Endothelial cell of umbilical vein (primary cell): ENCODE measurements around the gene WASHC2C.
"Not testable (repeated sequence)": the region's sequence is repeated elsewhere in the genome, so short reads cannot be mapped to it uniquely, and the experiment has no call there.

Experiments used
- CTCF ChIP-seq, 2 donors: IDR thresholded peaks; 1 replicate in 1 of 2; 2 replicates in 1 of 2; pipeline ENCODE4 v1.5.1; 2011; ENCODE audit warnings: low read length in 2 of 2, mild to moderate bottlenecking in 2 of 2, moderate library complexity in 2 of 2, control low read depth in 1 of 2, inconsistent platforms in 1 of 2, low read depth in 1 of 2; ENCODE audit not compliant: insufficient read depth in 1 of 2; ENCODE audit errors: extremely low read depth in 1 of 2
- EZH2 ChIP-seq: IDR thresholded peaks from 2 replicates; pipeline ENCODE4 v1.6.1; 2012; ENCODE audit warnings: borderline replicate concordance, low read depth, mild to moderate bottlenecking, moderate library complexity, low read length, inconsistent platforms; ENCODE audit not compliant: severe bottlenecking
- MYC ChIP-seq: IDR thresholded peaks from one replicate; pipeline ENCODE4 v1.6.1; 2011; ENCODE audit warnings: mild to moderate bottlenecking, low read depth, low read length
- POLR2A ChIP-seq: IDR thresholded peaks from 2 replicates; pipeline ENCODE4 v1.6.1; 2012; ENCODE audit warnings: low read depth, mild to moderate bottlenecking, control low read depth, low read length
- POLR2AphosphoS5 ChIP-seq: IDR thresholded peaks from 2 replicates; pipeline ENCODE4 v1.6.1; 2012; ENCODE audit warnings: low read depth, mild to moderate bottlenecking, control low read depth, low read length, moderate library complexity; ENCODE audit not compliant: insufficient read depth

- not testable (repeated sequence) for TF ChIP-seq POLR2A; EZH2; CTCF (IDR thresholded peaks at IDR 0.05; ENCODE audit: extremely low read depth in 1 of 2, insufficient read depth in 1 of 2, low read depth in 1 of 2, low read length in 2 of 2); POLR2AphosphoS5; MYC
Observed at GRCh38 chr10:45741559-45741958, 14.5 kb downstream of the WASHC2C start.
